HepG2 (cell line): Measurements from ENCODE around the gene PLEKHA8. TPM values are rescaled to one million over a fixed set of nuclear protein-coding genes. Genes with fewer than 3 reads are reported as not detected.

ENCODE experiments used
- CHD4 ChIP-seq: fragments of 200-600 bp; sonication (generic); IDR thresholded peaks from 2 replicates; pipeline ENCODE4 v1.7.0; 2017; ENCODE audit warnings: mild to moderate bottlenecking, low read length, borderline replicate concordance
- HNRNPUL1 ChIP-seq: fragments of 200-400 bp; formaldehyde crosslinking; IDR thresholded peaks from 2 replicates; pipeline ENCODE4 v1.6.1; 2017; ENCODE audit warnings: low read depth, mild to moderate bottlenecking, low read length, moderate library complexity
- IKZF1 ChIP-seq: fragments of 450-650 bp; IDR thresholded peaks from 2 replicates; pipeline ENCODE4 v1.7.1; 2016
- IRF2 ChIP-seq: IDR thresholded peaks from 2 replicates; pipeline ENCODE4 v1.6.1; 2018; ENCODE audit warnings: missing genetic modification reagents, missing compliant biosample characterization
- MAFF ChIP-seq: IDR thresholded peaks from 2 replicates; pipeline ENCODE4 v1.6.1; 2011; ENCODE audit warnings: low read depth, low read length, improper control_type of control experiment
- MIXL1 ChIP-seq: IDR thresholded peaks from 2 replicates; pipeline ENCODE4 v1.6.1; 2016
- MYC ChIP-seq: sonication (generic); formaldehyde crosslinking; IDR thresholded peaks from 2 replicates; pipeline ENCODE4 v1.9.0; 2021; ENCODE audit warnings: missing genetic modification reagents, borderline replicate concordance
- NFYB ChIP-seq: sonication (generic); formaldehyde crosslinking; IDR thresholded peaks from 2 replicates; pipeline ENCODE4 v1.4.0; 2020; ENCODE audit warnings: missing genetic modification reagents
- NR2F2 ChIP-seq: IDR thresholded peaks from 2 replicates; pipeline ENCODE4 v1.6.1; 2012; ENCODE audit warnings: low read depth, inconsistent platforms, borderline replicate concordance
- PHF21A ChIP-seq: sonication (generic); formaldehyde crosslinking; IDR thresholded peaks from 2 replicates; pipeline ENCODE4 v1.5.0; 2020; ENCODE audit warnings: mild to moderate bottlenecking, missing genetic modification reagents
- PREB ChIP-seq: sonication (generic); formaldehyde crosslinking; IDR thresholded peaks from 2 replicates; pipeline ENCODE4 v1.4.0; 2020; ENCODE audit warnings: missing genetic modification reagents
- RBM22 ChIP-seq: fragments of 200-400 bp; formaldehyde crosslinking; optimal IDR thresholded peaks from 2 replicates; pipeline ENCODE3; 2017; ENCODE audit warnings: mild to moderate bottlenecking, low read length, moderate library complexity
- RCOR2 ChIP-seq: IDR thresholded peaks from 2 replicates; pipeline ENCODE4 v1.6.1; 2016; ENCODE audit warnings: missing biosample characterization, missing genetic modification reagents
- RNF219 ChIP-seq: sonication (generic); formaldehyde crosslinking; IDR thresholded peaks from 2 replicates; pipeline ENCODE4 v1.5.0; 2020; ENCODE audit warnings: mild to moderate bottlenecking, missing genetic modification reagents
- SAFB2 ChIP-seq: sonication (generic); formaldehyde crosslinking; IDR thresholded peaks from 2 replicates; pipeline ENCODE4 v1.5.1; 2020; ENCODE audit warnings: missing genetic modification reagents, low read depth, mild to moderate bottlenecking, borderline replicate concordance
- SALL1 ChIP-seq: sonication (generic); formaldehyde crosslinking; IDR thresholded peaks from 2 replicates; pipeline ENCODE4 v1.8.0; 2022; ENCODE audit warnings: mild to moderate bottlenecking, missing genetic modification reagents
- SMAD3 ChIP-seq: sonication (generic); formaldehyde crosslinking; IDR thresholded peaks from 2 replicates; pipeline ENCODE4 v1.4.0; 2020; ENCODE audit warnings: missing genetic modification reagents
- STAT5B ChIP-seq: sonication (generic); formaldehyde crosslinking; IDR thresholded peaks from 2 replicates; pipeline ENCODE4 v1.4.0; 2020; ENCODE audit warnings: missing genetic modification reagents
- YEATS2 ChIP-seq: sonication (generic); formaldehyde crosslinking; IDR thresholded peaks from 2 replicates; pipeline ENCODE4 v1.4.0; 2020; ENCODE audit warnings: missing genetic modification reagents, borderline replicate concordance
- ZBTB21 ChIP-seq: sonication (generic); formaldehyde crosslinking; IDR thresholded peaks from 2 replicates; pipeline ENCODE4 v1.4.0; 2020; ENCODE audit warnings: missing genetic modification reagents
- ZEB1 ChIP-seq: IDR thresholded peaks from 2 replicates; pipeline ENCODE4 v1.6.1; 2012; ENCODE audit warnings: mild to moderate bottlenecking, low read depth, inconsistent platforms; ENCODE audit not compliant: insufficient replicate concordance
- ZFP91 ChIP-seq: sonication (generic); formaldehyde crosslinking; IDR thresholded peaks from 2 replicates; pipeline ENCODE4 v1.9.0; 2022; ENCODE audit warnings: missing genetic modification reagents, mild to moderate bottlenecking, borderline replicate concordance
- ZNF224 ChIP-seq: sonication (generic); formaldehyde crosslinking; IDR thresholded peaks from 2 replicates; pipeline ENCODE4 v1.5.0; 2020; ENCODE audit warnings: mild to moderate bottlenecking, missing genetic modification reagents
- ZNF24 ChIP-seq: fragments of 450-650 bp; IDR thresholded peaks from 2 replicates; pipeline ENCODE4 v1.6.1; 2017; ENCODE audit warnings: antibody characterized with exemption, mild to moderate bottlenecking
- ZNF33A ChIP-seq: sonication (generic); formaldehyde crosslinking; IDR thresholded peaks from 2 replicates; pipeline ENCODE4 v1.5.1; 2020; ENCODE audit warnings: missing genetic modification reagents, mild to moderate bottlenecking, moderate library complexity, borderline replicate concordance
- ZNF501 ChIP-seq: sonication (generic); formaldehyde crosslinking; IDR thresholded peaks from 2 replicates; pipeline ENCODE4 v1.5.1; 2020; ENCODE audit warnings: mild to moderate bottlenecking, moderate library complexity, missing genetic modification reagents
- ZNF589 ChIP-seq: sonication (generic); formaldehyde crosslinking; conservative IDR thresholded peaks from 2 replicates; pipeline ENCODE4 v1.8.0; 2022; ENCODE audit warnings: mild to moderate bottlenecking, moderate library complexity, missing genetic modification reagents
- ZNF644 ChIP-seq: IDR thresholded peaks from 2 replicates; pipeline ENCODE4 v1.6.1; 2016; ENCODE audit warnings: low read depth
- ZNF749 ChIP-seq: sonication (generic); formaldehyde crosslinking; IDR thresholded peaks from 2 replicates; pipeline ENCODE4 v1.8.0; 2022; ENCODE audit warnings: mild to moderate bottlenecking, missing genetic modification reagents, moderate library complexity, borderline replicate concordance
- ZSCAN9 ChIP-seq: IDR thresholded peaks from 2 replicates; pipeline ENCODE4 v1.6.1; 2016; ENCODE audit warnings: borderline replicate concordance
- polyA plus RNA-seq, 8 experiments: library from polyadenylated mRNA; depleted of rRNA in 3 of 8; stranded (reverse) in 7 of 8; unstranded in 1 of 8; fragments of >200 nt; fragmentation: Illumina TruSeq in 4 of 8; extraction: Trizol in 4 of 8; gene quantifications; 2 replicates each; pipeline versions ENCODE4 v1.2.1 to v1.2.3, GENCODE V29; 2011 to 2016; ENCODE audit warnings: low read depth in 4 of 8, missing spikeins in 1 of 8, mixed read lengths in 1 of 8; ENCODE audit not compliant: insufficient read depth in 1 of 8
- total RNA-seq, 5 experiments: library from RNA; depleted of rRNA; stranded (reverse); fragments of >200 nt; fragmentation: Illumina TruSeq; extraction: Trizol; gene quantifications; 2 replicates each; pipeline ENCODE4 v1.2.3, GENCODE V29; 2016; ENCODE audit warnings: low read depth in 1 of 5

PLEKHA8 gene
- total and polyA plus RNA-seq, 2 of the 13 experiments (the other 11 are each of a cell fraction or from before 2014, with no cell fraction given), result 12.5 to 26.4 TPM

GRCh38 chr7:30028216-30028748 is at the start of gene PLEKHA8 (continued):
- TF ChIP-seq SAFB2 (CRISPR knock-in tag) (no peak), ZEB1 (no peak), NR2F2 (no peak), CHD4 (no peak), ZNF24 (no peak), ZBTB21 (CRISPR knock-in tag) (no peak), NFYB (CRISPR knock-in tag) (peak; percentile 41; the same call in 1 of the 2 replicates), ZNF501 (CRISPR knock-in tag) (peak; percentile 63), MYC (peak; percentile 61; the same call in 1 of the 2 replicates), YEATS2 (CRISPR knock-in tag) (no peak), ZNF589 (no peak), SALL1 (CRISPR knock-in tag) (peak; percentile 82), ZNF33A (CRISPR knock-in tag) (no peak), RNF219 (no peak), RCOR2 (CRISPR knock-in tag) (no peak; the same call in 1 of the 2 replicates), STAT5B (CRISPR knock-in tag) (no peak), IKZF1 (no peak), IRF2 (peak; percentile 53), ZNF224 (CRISPR knock-in tag) (no peak), ZNF644 (CRISPR knock-in tag) (no peak), ZFP91 (no peak; the same call in 1 of the 2 replicates), ZNF749 (no peak; the same call in none of the 2 replicates), PREB (no peak), PHF21A (CRISPR knock-in tag) (peak; percentile 60; the same call in 1 of the 2 replicates), ZSCAN9 (0 out of 2 replicates have a peak, but pooled peaks have one; percentile 22), RBM22 (no peak), HNRNPUL1 (no peak), MIXL1 (CRISPR knock-in tag) (0 out of 2 replicates have a peak, but pooled peaks have one; percentile 58), MAFF (no peak), SMAD3 (0 out of 2 replicates have a peak, but pooled peaks have one; percentile 44)
